GM12878 (cell line): ENCODE measurements around the gene RHPN2. TPM values are rescaled to one million over a fixed set of nuclear protein-coding genes. Genes with fewer than 3 reads are reported as not detected.

Source experiments
- ATAC-seq: fragments of 200-7000 bp; cut with Tn5 transposase; 3 replicates; pipeline ENCODE4 v1.9.1; 2020; ENCODE audit warnings: mild to moderate bottlenecking, moderate library complexity
- BruUV-seq: library from RNA; stranded (reverse); fragments of 400-500 nt; replicated peaks from 2 replicates; lab custom pipeline; 2021; lab: Mats Ljungman, UMichigan
- CTCF ChIA-PET: fragments of 300-600 bp; sonication (Branson Sonifier 250); formaldehyde crosslinking; extraction: SDS; loops from one replicate; lab custom pipeline; 2021; ENCODE audit warnings: inconsistent platforms; lab: Yijun Ruan, JAX
- POLR2A ChIA-PET: fragments of 350-600 bp; formaldehyde crosslinking; extraction: SDS; loops from one replicate; lab custom pipeline; 2021; ENCODE audit warnings: inconsistent platforms; lab: Charles Lee
- RAD21 ChIA-PET: fragments of 300-600 bp; sonication (Branson Sonifier 250); formaldehyde crosslinking; loops from one replicate; lab custom pipeline; 2023; ENCODE audit warnings: antibody characterized with exemption; ENCODE audit not compliant: unreplicated experiment; lab: Charles Lee
- SMC1A ChIA-PET: fragments of 300-600 bp; sonication (Branson Sonifier 250); formaldehyde crosslinking; loops from one replicate; lab custom pipeline; 2023; ENCODE audit not compliant: unreplicated experiment, uncharacterized antibody; lab: Charles Lee
- DNase-seq: peaks from one replicate; pipeline ENCODE4 v3.0.0-alpha.2; 2011; ENCODE audit warnings: low read depth, low spot score
- FAIRE-seq: peaks from 3 replicates; lab custom pipeline; 2011; peaks lifted over from hg19 to GRCh38; lab: Jason Lieb, UNC
- H2AFZ ChIP-seq: 2 replicates; pipeline ENCODE4 v1.6.0; 2011; ENCODE audit warnings: low read depth, low read length, control low read depth; ENCODE audit not compliant: control insufficient read depth
- H3K27ac ChIP-seq: 2 replicates; pipeline ENCODE4 v1.5.1; 2011; ENCODE audit warnings: control low read depth; ENCODE audit not compliant: control insufficient read depth, insufficient read depth
- H3K27me3 ChIP-seq, 2 experiments: replicated peaks in 1 of 2; 2 replicates each; pipeline versions ENCODE4 v1.6.0 to v1.6.1; 2011; ENCODE audit warnings: low read length in 1 of 2; ENCODE audit not compliant: control insufficient read depth in 2 of 2, insufficient read depth in 2 of 2
- H3K36me3 ChIP-seq, 2 experiments: 2 replicates each; pipeline ENCODE4 v1.5.1; 2011; ENCODE audit warnings: low read length in 1 of 2; ENCODE audit not compliant: control insufficient read depth in 2 of 2, insufficient read depth in 2 of 2
- H3K4me1 ChIP-seq: 2 replicates; pipeline ENCODE4 v1.6.1; 2011; ENCODE audit warnings: mild to moderate bottlenecking, low read length, moderate library complexity, mixed read lengths; ENCODE audit not compliant: control insufficient read depth, insufficient read depth
- H3K4me2 ChIP-seq: 2 replicates; pipeline ENCODE4 v1.6.0; 2011; ENCODE audit warnings: control low read depth; ENCODE audit not compliant: control insufficient read depth, insufficient read depth
- H3K4me3 ChIP-seq: fragments of 200-600 bp; sonication (generic); 2 replicates; pipeline ENCODE4 v1.5.1; 2016
- H3K79me2 ChIP-seq: 2 replicates; pipeline ENCODE4 v1.6.0; 2011; ENCODE audit warnings: low read length; ENCODE audit not compliant: control insufficient read depth, insufficient read depth
- H3K9ac ChIP-seq: 2 replicates; pipeline ENCODE4 v1.8.0; 2011; ENCODE audit warnings: low read length, control low read depth, mixed read lengths; ENCODE audit not compliant: control insufficient read depth, insufficient read depth
- H3K9me3 ChIP-seq: replicated peaks from 3 replicates; pipeline ENCODE4 v1.5.1; 2011; ENCODE audit warnings: mild to moderate bottlenecking, low read length; ENCODE audit not compliant: control insufficient read depth, insufficient read depth
- H4K20me1 ChIP-seq: 2 replicates; pipeline ENCODE4 v1.6.0; 2011; ENCODE audit not compliant: control insufficient read depth, insufficient read depth
- KAT2A ChIP-seq: conservative IDR thresholded peaks from 2 replicates; pipeline ENCODE4 v1.6.1; 2011; ENCODE audit warnings: low read depth, low read length; ENCODE audit not compliant: control insufficient read depth
- NFIC ChIP-seq: IDR thresholded peaks from 2 replicates; pipeline ENCODE4 v1.6.1; 2012; ENCODE audit warnings: low read depth, mild to moderate bottlenecking, inconsistent platforms, low read length, moderate library complexity
- NFYA ChIP-seq: IDR thresholded peaks from 2 replicates; pipeline ENCODE4 v1.6.1; 2011; ENCODE audit warnings: low read depth, mild to moderate bottlenecking, low read length, improper control_type of control experiment, borderline replicate concordance
- ZBTB4 ChIP-seq: fragments of 450-650 bp; formaldehyde crosslinking; IDR thresholded peaks from 2 replicates; pipeline ENCODE4 v1.4.0; 2022; ENCODE audit warnings: mild to moderate bottlenecking, moderate library complexity
- ZNF217 ChIP-seq: fragments of 450-650 bp; IDR thresholded peaks from 2 replicates; pipeline ENCODE4 v1.6.1; 2017; ENCODE audit warnings: antibody characterized with exemption, mild to moderate bottlenecking
- ZNF384 ChIP-seq: IDR thresholded peaks from 2 replicates; pipeline ENCODE4 v1.6.1; 2012; ENCODE audit warnings: low read depth, mild to moderate bottlenecking, low read length, improper control_type of control experiment, borderline replicate concordance
- ZNF592 ChIP-seq: fragments of 450-650 bp; IDR thresholded peaks from 2 replicates; pipeline ENCODE4 v1.6.1; 2017; ENCODE audit warnings: mild to moderate bottlenecking, moderate library complexity
- WGBS: methylation state at CpG from one replicate; pipeline ENCODE4 v1.1.6; 2016; ENCODE audit warnings: low lambda C conversion rate; ENCODE audit not compliant: insufficient replicate concordance, insufficient coverage; ENCODE audit errors: missing lambda C conversion rate; 5-methylcytosine and 5-hydroxymethylcytosine counted together
- in situ Hi-C: fragments of 300-500 bp; cut with MboI; formaldehyde crosslinking; loops from 9 replicates; pipeline ENCODE4 v1.14.3; 2018; ENCODE audit warnings: mixed read lengths
- intact Hi-C: fragments of 100-400 bp; cut with micrococcal nuclease; formaldehyde crosslinking; loops from one replicate; pipeline ENCODE4 v1.14.2; 2022; ENCODE audit not compliant: unreplicated experiment
- polyA plus RNA-seq, 11 experiments: library from polyadenylated mRNA; depleted of rRNA in 4 of 11; unstranded in 6 of 11; stranded (reverse) in 5 of 11; fragments of >200 nt; fragmentation: Nextera tagmentation in 4 of 11; fragmentation: Illumina TruSeq in 1 of 11; extraction: Ambion mirVana in 4 of 11; extraction: Trizol in 1 of 11; gene quantifications; 1 replicate in 1 of 11; 2 replicates in 10 of 11; pipeline versions ENCODE4 v1.2.1 to v1.2.3, GENCODE V29; 2011 to 2016; ENCODE audit warnings: inconsistent platforms in 2 of 11, missing spikeins in 2 of 11, low read depth in 1 of 11
- total RNA-seq, 4 experiments: library from RNA; depleted of rRNA in 3 of 4; stranded (reverse); fragments of >200 nt in 3 of 4; fragmentation: Illumina TruSeq in 1 of 4; extraction: Trizol in 1 of 4; gene quantifications; 2 replicates each; pipeline versions ENCODE4 v1.2.1 to v1.2.3, GENCODE V29; 2013 to 2021
- TF ChIP-seq, protein P1 (sequence below): fragments of 150-350 bp; IDR thresholded peaks from 2 replicates; pipeline ENCODE4 v1.6.1; 2014; ENCODE audit warnings: mild to moderate bottlenecking, low read depth, low read length
- TF ChIP-seq, protein P2 (sequence below): IDR thresholded peaks from 2 replicates; pipeline ENCODE4 v1.6.1; 2012; ENCODE audit warnings: low read depth, low read length, improper control_type of control experiment

The RHPN2 gene
- total and polyA plus RNA-seq, 10 of the 15 experiments (the other 5 are each of a cell fraction or from before 2014, with no cell fraction given) = 0.71 to 7.4 (median 3.7) TPM

DNA sequence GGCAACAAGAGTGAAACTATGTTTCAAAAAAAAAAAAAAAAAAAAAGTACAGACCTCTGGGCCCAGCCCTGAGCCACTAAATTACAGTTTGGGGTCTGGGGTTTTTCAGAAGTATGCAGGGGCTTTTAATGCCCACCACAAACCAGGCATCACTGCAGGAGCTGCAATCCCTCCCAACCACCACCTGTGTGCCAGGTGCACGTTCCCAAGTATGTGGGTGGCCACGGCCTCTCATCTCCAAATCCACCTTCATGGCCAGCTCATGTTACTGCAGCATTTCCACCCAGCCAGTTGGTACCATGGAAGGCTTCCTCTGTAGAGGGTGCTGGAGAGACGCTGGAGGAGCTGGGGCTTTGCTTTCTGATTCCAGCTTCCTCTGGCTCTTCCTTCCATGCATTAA is 119.4 kb downstream of the RHPN2 start:
- H3K4me2 ChIP-seq = no peak overlapping the region
- H3K27ac ChIP-seq = no peak overlapping the region
- H4K20me1 ChIP-seq = no peaks in the 10 kb centered on the region
- POLR2A ChIA-PET = no interaction called here
- FAIRE-seq = no peak
- intact Hi-C loops = no loop called here
- CTCF ChIA-PET = no interaction called here
- H3K9me3 ChIP-seq = no peaks in the 10 kb centered on the region
- peaks cover 0 to 3% of the 10 kb centered on the region in 2 experiments; a peak in 2 of 4 replicates for H3K36me3 ChIP-seq
- no peak overlapping the region for H3K9ac ChIP-seq
- WGBS = 66% methylated on average over 3 of the region's 3 CpGs
- BruUV-seq = no TSS peak
- no peak for TF ChIP-seq ZBTB4
- TF ChIP-seq KAT2A = no peak
- TF ChIP-seq, protein P1, sequence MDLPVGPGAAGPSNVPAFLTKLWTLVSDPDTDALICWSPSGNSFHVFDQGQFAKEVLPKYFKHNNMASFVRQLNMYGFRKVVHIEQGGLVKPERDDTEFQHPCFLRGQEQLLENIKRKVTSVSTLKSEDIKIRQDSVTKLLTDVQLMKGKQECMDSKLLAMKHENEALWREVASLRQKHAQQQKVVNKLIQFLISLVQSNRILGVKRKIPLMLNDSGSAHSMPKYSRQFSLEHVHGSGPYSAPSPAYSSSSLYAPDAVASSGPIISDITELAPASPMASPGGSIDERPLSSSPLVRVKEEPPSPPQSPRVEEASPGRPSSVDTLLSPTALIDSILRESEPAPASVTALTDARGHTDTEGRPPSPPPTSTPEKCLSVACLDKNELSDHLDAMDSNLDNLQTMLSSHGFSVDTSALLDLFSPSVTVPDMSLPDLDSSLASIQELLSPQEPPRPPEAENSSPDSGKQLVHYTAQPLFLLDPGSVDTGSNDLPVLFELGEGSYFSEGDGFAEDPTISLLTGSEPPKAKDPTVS = no peak
- no peak for TF ChIP-seq ZNF592
- TF ChIP-seq, protein P2, sequence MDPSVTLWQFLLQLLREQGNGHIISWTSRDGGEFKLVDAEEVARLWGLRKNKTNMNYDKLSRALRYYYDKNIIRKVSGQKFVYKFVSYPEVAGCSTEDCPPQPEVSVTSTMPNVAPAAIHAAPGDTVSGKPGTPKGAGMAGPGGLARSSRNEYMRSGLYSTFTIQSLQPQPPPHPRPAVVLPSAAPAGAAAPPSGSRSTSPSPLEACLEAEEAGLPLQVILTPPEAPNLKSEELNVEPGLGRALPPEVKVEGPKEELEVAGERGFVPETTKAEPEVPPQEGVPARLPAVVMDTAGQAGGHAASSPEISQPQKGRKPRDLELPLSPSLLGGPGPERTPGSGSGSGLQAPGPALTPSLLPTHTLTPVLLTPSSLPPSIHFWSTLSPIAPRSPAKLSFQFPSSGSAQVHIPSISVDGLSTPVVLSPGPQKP = no peak
- no peak for TF ChIP-seq NFIC
- no peak for TF ChIP-seq NFYA
- no peak for TF ChIP-seq ZNF384
- no peak for TF ChIP-seq ZNF217
- SMC1A ChIA-PET = interaction anchor here (0.8 kb wide), 1 partner anchor 12 kb away, joined by 3 read pairs; no protein-coding TSS in a partner anchor
- H3K4me1 ChIP-seq = no peaks in the 10 kb centered on the region
- no peak for DNase-seq
- in situ Hi-C loops = no loop called here
- RAD21 ChIA-PET = no interaction called here
- ATAC-seq = no peak
- no peak overlapping the region for H2AFZ ChIP-seq
- no peaks in the 10 kb centered on the region for H3K79me2 ChIP-seq
- H3K4me3 ChIP-seq = no peak overlapping the region
- no peaks in the 10 kb centered on the region for H3K27me3 ChIP-seq
